SK-N-SH (cell line): ENCODE measurements around the gene GSTM3.

Source experiments
- POLR2AphosphoS5 ChIP-seq: IDR thresholded peaks from 2 replicates; pipeline ENCODE4 v1.6.1; 2012; ENCODE audit warnings: low read depth, low read length
- SMC3 ChIP-seq: IDR thresholded peaks from 2 replicates; pipeline ENCODE4 v1.6.1; 2012; ENCODE audit warnings: low read depth, low read length, improper control_type of control experiment
- TAF1 ChIP-seq: IDR thresholded peaks from 2 replicates; pipeline ENCODE4 v1.6.1; 2012; ENCODE audit warnings: low read depth, mild to moderate bottlenecking, low read length, moderate library complexity, borderline replicate concordance
- TF ChIP-seq, protein P1 (sequence below): fragments of 200-600 bp; sonication (generic); IDR thresholded peaks from 2 replicates; pipeline ENCODE4 v1.6.1; 2017; ENCODE audit warnings: antibody characterized with exemption, mild to moderate bottlenecking, moderate library complexity
- TF ChIP-seq, protein P2 (sequence below): IDR thresholded peaks from 2 replicates; pipeline ENCODE4 v1.6.1; 2012; ENCODE audit warnings: mild to moderate bottlenecking, low read depth, low read length, moderate library complexity

DNA sequence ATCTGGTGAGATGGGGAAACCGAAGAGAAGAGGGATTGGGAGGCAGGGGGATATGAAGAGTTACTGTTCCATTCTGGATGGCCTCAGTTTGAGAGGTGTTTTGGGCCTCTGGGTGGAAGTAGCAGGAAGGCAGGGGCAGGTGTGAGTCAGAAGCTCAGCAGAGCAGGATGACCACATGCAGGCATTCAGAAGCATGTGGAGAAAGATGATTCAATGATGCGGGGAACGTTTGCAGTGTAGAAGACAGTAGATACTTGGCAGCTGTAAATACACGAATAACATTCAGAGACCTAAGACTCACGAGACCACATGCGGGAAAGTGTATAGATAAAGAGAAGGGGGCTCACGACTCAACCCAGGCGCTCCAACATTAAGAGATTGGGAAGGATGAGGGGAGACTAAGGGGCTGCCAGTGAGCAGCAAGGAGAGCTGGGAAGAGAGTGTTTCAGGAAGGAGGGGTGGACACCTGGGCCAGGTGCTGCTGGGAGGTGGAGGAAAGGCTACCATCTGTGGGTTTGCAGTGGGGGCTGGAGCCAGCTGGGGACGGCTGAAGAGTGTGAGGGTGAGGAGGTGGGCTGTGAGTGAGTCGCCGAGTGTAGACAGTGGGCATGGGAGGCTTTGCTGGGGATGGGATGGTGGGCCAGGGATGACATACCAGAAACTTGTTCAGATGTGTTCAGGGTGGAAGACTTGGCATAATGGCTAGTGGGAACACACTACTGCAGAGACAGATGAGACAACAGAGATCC is 28.7 kb upstream of the GSTM3 start:
- TF ChIP-seq POLR2AphosphoS5 (no peak), SMC3 (no peak), TAF1 (no peak)
- TF ChIP-seq, protein P1, sequence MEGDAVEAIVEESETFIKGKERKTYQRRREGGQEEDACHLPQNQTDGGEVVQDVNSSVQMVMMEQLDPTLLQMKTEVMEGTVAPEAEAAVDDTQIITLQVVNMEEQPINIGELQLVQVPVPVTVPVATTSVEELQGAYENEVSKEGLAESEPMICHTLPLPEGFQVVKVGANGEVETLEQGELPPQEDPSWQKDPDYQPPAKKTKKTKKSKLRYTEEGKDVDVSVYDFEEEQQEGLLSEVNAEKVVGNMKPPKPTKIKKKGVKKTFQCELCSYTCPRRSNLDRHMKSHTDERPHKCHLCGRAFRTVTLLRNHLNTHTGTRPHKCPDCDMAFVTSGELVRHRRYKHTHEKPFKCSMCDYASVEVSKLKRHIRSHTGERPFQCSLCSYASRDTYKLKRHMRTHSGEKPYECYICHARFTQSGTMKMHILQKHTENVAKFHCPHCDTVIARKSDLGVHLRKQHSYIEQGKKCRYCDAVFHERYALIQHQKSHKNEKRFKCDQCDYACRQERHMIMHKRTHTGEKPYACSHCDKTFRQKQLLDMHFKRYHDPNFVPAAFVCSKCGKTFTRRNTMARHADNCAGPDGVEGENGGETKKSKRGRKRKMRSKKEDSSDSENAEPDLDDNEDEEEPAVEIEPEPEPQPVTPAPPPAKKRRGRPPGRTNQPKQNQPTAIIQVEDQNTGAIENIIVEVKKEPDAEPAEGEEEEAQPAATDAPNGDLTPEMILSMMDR, result no peak
- TF ChIP-seq, protein P2, sequence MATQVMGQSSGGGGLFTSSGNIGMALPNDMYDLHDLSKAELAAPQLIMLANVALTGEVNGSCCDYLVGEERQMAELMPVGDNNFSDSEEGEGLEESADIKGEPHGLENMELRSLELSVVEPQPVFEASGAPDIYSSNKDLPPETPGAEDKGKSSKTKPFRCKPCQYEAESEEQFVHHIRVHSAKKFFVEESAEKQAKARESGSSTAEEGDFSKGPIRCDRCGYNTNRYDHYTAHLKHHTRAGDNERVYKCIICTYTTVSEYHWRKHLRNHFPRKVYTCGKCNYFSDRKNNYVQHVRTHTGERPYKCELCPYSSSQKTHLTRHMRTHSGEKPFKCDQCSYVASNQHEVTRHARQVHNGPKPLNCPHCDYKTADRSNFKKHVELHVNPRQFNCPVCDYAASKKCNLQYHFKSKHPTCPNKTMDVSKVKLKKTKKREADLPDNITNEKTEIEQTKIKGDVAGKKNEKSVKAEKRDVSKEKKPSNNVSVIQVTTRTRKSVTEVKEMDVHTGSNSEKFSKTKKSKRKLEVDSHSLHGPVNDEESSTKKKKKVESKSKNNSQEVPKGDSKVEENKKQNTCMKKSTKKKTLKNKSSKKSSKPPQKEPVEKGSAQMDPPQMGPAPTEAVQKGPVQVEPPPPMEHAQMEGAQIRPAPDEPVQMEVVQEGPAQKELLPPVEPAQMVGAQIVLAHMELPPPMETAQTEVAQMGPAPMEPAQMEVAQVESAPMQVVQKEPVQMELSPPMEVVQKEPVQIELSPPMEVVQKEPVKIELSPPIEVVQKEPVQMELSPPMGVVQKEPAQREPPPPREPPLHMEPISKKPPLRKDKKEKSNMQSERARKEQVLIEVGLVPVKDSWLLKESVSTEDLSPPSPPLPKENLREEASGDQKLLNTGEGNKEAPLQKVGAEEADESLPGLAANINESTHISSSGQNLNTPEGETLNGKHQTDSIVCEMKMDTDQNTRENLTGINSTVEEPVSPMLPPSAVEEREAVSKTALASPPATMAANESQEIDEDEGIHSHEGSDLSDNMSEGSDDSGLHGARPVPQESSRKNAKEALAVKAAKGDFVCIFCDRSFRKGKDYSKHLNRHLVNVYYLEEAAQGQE, result no peak
